ENCODE data around the gene OAS2.

The OAS2 gene

GRCh38 chr12:113060336-113060960 is 82.1 kb downstream of the OAS2 start:
- DNase-seq = no peak

- DNase-seq = peak; percentile 52
Observed at GRCh38 chr12:113061061-113061694, 82.9 kb downstream of the OAS2 start.

All from NCI-H2171 (cell line).